ENCODE measurements around the gene TEKT5. TPM values are rescaled to one million over a fixed set of nuclear protein-coding genes. Genes with fewer than 3 reads are reported as not detected.
"Not testable (repeated sequence)": the region's sequence is repeated elsewhere in the genome, so short reads cannot be mapped to it uniquely, and the experiment has no call there.

The TEKT5 gene
- total RNA-seq, 3 donors from 2014 or later = not detected

- H3K4me3 ChIP-seq = no peak overlapping the region
- H3K36me3 ChIP-seq = no peaks in the 10 kb centered on the region
- no peaks in the 10 kb centered on the region for H3K27me3 ChIP-seq
- TF ChIP-seq CTCF (IDR thresholded peaks at IDR 0.05) (no peak), POLR2AphosphoS5 (IDR thresholded peaks at IDR 0.05) (no peak), POLR2A (IDR thresholded peaks at IDR 0.05) (no peak)
- no peaks in the 10 kb centered on the region for H3K4me1 ChIP-seq
- intact Hi-C loops (cut with DNase I; ENCODE audit: low total_unique reads) = no loop called here
- H3K9me3 ChIP-seq = peaks cover 0 to 9% of the 10 kb centered on the region in 2 donors
- no peak overlapping the region for H3K27ac ChIP-seq
- no peak for DNase-seq (ENCODE audit: low spot score in 2 of 2)
Observed at GRCh38 chr16:10635365-10636021, 59.2 kb downstream of the TEKT5 start.

- H3K4me3 ChIP-seq; H3K27me3 ChIP-seq; DNase-seq (ENCODE audit: low spot score in 2 of 2); H3K27ac ChIP-seq; H3K9me3 ChIP-seq; intact Hi-C loops (cut with DNase I; ENCODE audit: low total_unique reads); H3K4me1 ChIP-seq; H3K36me3 ChIP-seq: not testable (repeated sequence)
Observed at GRCh38 chr16:10633429-10633828, 61.3 kb downstream of the TEKT5 start.

- TF ChIP-seq POLR2AphosphoS5 (IDR thresholded peaks at IDR 0.05) = no peak
- no peak for TF ChIP-seq POLR2A (IDR thresholded peaks at IDR 0.05)
- TF ChIP-seq CTCF (IDR thresholded peaks at IDR 0.05) = no peak
- Histone ChIP-seq H3K9me3 (peaks cover 0 to 9% of the 10 kb centered on the region in 2 donors), H3K4me1 (no peaks in the 10 kb centered on the region), H3K4me3 (no peak overlapping the region), H3K27ac (no peak overlapping the region), H3K36me3 (no peaks in the 10 kb centered on the region), H3K27me3 (no peaks in the 10 kb centered on the region)
- intact Hi-C loops (cut with DNase I; ENCODE audit: low total_unique reads) = no loop called here
- no peak for DNase-seq (ENCODE audit: low spot score in 2 of 2)
Observed at GRCh38 chr16:10631886-10632285, 62.8 kb downstream of the TEKT5 start.

GRCh38 chr16:10629592-10629963, 65.2 kb downstream of the TEKT5 start:
- Histone ChIP-seq H3K27me3 (no peaks in the 10 kb centered on the region), H3K27ac (no peak overlapping the region), H3K9me3 (peaks cover 0 to 3% of the 10 kb centered on the region in 2 donors), H3K4me3 (no peak overlapping the region), H3K36me3 (no peaks in the 10 kb centered on the region), H3K4me1 (no peaks in the 10 kb centered on the region)
- no peak for DNase-seq (ENCODE audit: low spot score in 2 of 2)
- no peak for TF ChIP-seq CTCF (IDR thresholded peaks at IDR 0.05)
- TF ChIP-seq POLR2AphosphoS5 (IDR thresholded peaks at IDR 0.05) = no peak
- no peak for TF ChIP-seq POLR2A (IDR thresholded peaks at IDR 0.05)
- intact Hi-C loops (cut with DNase I; ENCODE audit: low total_unique reads) = no loop called here

GRCh38 chr16:10625595-10626357, 69.0 kb downstream of the TEKT5 start:
- H3K27ac ChIP-seq = no peak overlapping the region
- intact Hi-C loops (cut with DNase I; ENCODE audit: low total_unique reads) = no loop called here

More at GRCh38 chr16:10625595-10626357, 69.0 kb downstream of the TEKT5 start:
- Histone ChIP-seq H3K36me3 (no peaks in the 10 kb centered on the region), H3K9me3 (no peaks in the 10 kb centered on the region), H3K4me1 (no peaks in the 10 kb centered on the region), H3K4me3 (no peak overlapping the region), H3K27me3 (no peaks in the 10 kb centered on the region)
- no peak for TF ChIP-seq POLR2AphosphoS5 (IDR thresholded peaks at IDR 0.05)
- TF ChIP-seq POLR2A (IDR thresholded peaks at IDR 0.05) = no peak
- TF ChIP-seq CTCF (IDR thresholded peaks at IDR 0.05) = no peak
- DNase-seq (ENCODE audit: low spot score in 2 of 2) = no peak

Data from breast epithelium (tissue), 4 donors.